NCI-H1694 treated with DMSO at 0.1 percent for 48 hours (cell line): ENCODE measurements around the gene PTPRQ.

ENCODE experiments used
- DNase-seq: peaks from one replicate; lab custom pipeline; 2025; lab: John Stamatoyannopoulos, UW

Gene PTPRQ

GRCh38 chr12:80702889-80703805 is 259.1 kb downstream of the PTPRQ start:
- DNase-seq: no peak

DNA sequence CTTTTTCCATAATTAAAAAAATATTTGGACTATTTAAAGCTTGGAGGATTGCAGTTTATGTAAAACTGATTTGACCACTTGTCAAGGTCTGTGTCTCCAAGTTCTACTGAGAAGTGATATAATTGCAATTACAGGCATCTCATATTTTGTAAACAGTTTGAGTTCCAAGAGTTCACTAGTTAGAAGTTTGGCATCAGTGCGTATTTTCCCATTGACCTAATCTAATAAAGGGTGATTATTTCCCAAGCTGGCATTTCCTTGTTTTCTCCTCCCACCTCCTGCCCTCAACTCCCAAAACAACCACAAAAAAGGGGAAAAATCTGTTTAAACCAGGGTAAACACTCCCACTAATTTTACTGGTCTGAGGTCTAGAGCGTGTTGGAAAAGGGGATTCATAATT is 260.4 kb downstream of the PTPRQ start:
- no peak for DNase-seq

DNA sequence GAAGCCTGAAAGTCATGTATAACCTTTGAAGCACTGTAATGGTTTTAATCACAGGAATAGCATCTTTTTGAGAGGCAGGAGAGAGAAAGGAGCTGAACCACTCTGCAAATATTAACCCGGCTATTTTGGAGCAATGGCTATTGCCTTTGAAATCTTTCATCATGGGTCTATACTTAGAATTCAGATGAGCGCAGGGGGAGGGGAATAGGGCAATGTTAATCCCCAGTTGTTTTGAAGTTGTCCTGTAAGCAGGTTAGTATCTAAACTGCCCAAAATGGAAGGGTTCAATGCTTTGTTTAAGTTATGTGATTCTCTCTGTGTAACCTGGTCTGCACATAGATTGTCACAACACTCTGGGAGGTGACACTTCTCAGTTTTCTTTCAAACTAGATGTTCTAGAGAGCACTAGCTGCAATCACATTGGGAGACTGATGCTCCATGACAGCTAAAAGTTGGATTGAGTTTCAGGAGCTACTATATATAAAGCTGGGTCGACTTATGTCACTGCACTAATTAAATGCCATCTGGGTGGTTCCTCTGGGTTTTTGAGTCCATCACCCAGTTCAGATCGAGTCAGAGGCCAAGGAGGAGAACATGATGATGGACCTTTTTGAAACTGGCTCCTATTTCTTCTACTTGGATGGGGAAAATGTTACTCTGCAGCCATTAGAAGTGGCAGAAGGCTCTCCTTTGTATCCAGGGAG is 263.2 kb downstream of the PTPRQ start, which contains the start of gene MYF6:
TSS of gene MYF6 (plus strand) at position 509 of the 704 bp plus-strand sequence. CDS start at position 595, 86 bp downstream.
- DNase-seq: no peak

DNA sequence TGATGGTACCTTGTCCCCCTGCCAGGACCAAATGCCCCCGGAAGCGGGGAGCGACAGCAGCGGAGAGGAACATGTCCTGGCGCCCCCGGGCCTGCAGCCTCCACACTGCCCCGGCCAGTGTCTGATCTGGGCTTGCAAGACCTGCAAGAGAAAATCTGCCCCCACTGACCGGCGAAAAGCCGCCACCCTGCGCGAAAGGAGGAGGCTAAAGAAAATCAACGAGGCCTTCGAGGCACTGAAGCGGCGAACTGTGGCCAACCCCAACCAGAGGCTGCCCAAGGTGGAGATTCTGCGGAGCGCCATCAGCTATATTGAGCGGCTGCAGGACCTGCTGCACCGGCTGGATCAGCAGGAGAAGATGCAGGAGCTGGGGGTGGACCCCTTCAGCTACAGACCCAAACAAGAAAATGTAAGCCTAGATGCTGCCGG is 263.8 kb downstream of the PTPRQ start:
- no peak for DNase-seq

- DNase-seq: no peak
Measured at GRCh38 chr12:80708259-80708974, 264.4 kb downstream of the PTPRQ start.

GRCh38 chr12:80708975-80709328 is 264.9 kb downstream of the PTPRQ start:
- no peak for DNase-seq

GRCh38 chr12:80709811-80710726 is 266.0 kb downstream of the PTPRQ start:
- no peak for DNase-seq

- no peak for DNase-seq
Measured at GRCh38 chr12:80710727-80711449, 266.9 kb downstream of the PTPRQ start.

- no peak for DNase-seq
Measured at GRCh38 chr12:80711866-80712265, 267.8 kb downstream of the PTPRQ start.

DNA sequence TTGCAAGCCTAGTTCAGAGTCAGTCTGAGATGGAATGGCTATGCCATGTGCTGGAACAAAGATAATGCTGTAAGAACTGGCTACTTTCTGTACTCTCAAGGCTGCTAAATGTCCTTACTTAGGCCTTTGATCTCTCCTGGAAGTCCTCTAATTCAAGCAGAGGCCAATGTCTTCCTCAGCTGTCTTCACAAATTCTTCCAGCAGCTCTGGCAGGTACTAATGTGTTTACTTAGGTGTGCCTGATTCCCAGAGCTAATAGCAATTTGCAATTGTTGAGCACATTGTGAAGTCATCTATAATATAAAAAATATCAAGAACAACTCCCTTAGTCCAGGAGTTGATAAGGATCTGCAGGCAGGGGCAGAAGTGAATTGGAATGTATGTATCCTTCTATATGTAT is 268.8 kb downstream of the PTPRQ start:
- DNase-seq: no peak

GRCh38 chr12:80713419-80713818 is 269.4 kb downstream of the PTPRQ start:
- DNase-seq: no peak

- DNase-seq: no peak
Measured at GRCh38 chr12:80714055-80714454, 270.0 kb downstream of the PTPRQ start.

- DNase-seq: no peak
Measured at GRCh38 chr12:80714846-80715245, 270.8 kb downstream of the PTPRQ start.

- no peak for DNase-seq
Measured at GRCh38 chr12:80715713-80716249, 271.7 kb downstream of the PTPRQ start.

DNA sequence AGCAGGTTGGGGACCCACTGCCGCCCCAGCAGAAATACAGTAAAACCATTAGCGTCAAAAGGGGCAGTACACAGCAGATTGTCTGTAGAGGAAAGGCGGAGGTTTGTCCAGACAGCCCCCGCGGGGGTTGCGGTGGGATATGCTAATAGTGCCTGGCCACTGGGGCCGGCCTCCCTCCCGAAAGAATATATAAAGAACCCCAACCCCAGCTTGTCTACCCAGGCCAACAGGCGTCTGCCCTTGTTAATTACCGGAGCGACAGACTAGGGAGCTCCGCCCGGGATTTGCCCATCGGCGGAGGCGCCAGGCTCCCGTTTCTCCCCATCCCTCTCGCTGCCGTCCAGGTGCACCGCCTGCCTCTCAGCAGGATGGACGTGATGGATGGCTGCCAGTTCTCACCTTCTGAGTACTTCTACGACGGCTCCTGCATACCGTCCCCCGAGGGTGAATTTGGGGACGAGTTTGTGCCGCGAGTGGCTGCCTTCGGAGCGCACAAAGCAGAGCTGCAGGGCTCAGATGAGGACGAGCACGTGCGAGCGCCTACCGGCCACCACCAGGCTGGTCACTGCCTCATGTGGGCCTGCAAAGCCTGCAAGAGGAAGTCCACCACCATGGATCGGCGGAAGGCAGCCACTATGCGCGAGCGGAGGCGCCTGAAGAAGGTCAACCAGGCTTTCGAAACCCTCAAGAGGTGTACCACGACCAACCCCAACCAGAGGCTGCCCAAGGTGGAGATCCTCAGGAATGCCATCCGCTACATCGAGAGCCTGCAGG is 272.8 kb downstream of the PTPRQ start, which contains the start of gene MYF5:
TSS of gene MYF5 (plus strand) at position 217 of the 774 bp plus-strand sequence. CDS start at position 369, 152 bp downstream.
- DNase-seq: no peak

DNA sequence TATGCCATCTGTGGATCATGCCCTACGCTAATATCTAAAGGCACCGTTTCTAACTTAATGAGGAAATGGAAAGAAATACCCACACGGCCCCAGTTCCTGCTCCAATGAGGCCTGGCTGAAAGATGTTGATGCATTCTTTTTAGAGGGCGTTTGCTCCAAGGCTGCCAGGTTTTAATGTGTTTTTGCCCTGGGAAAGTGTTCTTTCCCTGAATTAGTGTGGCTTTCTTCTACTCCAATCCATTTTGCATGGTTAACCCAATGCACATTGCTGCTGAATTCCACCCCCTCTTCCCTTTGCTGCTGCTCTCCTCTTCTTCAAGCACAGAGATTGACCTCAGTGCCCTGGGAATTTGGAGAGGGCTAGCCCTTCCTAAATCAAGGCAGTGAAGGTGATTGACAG is 273.8 kb downstream of the PTPRQ start:
- no peak for DNase-seq

- DNase-seq: no peak
Measured at GRCh38 chr12:80720516-80720915, 276.5 kb downstream of the PTPRQ start.

GRCh38 chr12:80721326-80721725 is 277.3 kb downstream of the PTPRQ start:
- DNase-seq: no peak
